ENCODE measurements around the gene MBP.

GRCh38 chr18:76953583-76954233 lies 178.9 kb downstream of the MBP start:
- TF ChIP-seq CTCF (conservative IDR thresholded peaks at IDR 0.05; ENCODE audit: low read depth, low read length) (no peak), EZH2 (IDR thresholded peaks at IDR 0.05; ENCODE audit: borderline replicate concordance, low read depth, low read length, poor library complexity, severe bottlenecking) (no peak)
